ENCODE data around the gene BACE2.

BACE2 gene

DNA sequence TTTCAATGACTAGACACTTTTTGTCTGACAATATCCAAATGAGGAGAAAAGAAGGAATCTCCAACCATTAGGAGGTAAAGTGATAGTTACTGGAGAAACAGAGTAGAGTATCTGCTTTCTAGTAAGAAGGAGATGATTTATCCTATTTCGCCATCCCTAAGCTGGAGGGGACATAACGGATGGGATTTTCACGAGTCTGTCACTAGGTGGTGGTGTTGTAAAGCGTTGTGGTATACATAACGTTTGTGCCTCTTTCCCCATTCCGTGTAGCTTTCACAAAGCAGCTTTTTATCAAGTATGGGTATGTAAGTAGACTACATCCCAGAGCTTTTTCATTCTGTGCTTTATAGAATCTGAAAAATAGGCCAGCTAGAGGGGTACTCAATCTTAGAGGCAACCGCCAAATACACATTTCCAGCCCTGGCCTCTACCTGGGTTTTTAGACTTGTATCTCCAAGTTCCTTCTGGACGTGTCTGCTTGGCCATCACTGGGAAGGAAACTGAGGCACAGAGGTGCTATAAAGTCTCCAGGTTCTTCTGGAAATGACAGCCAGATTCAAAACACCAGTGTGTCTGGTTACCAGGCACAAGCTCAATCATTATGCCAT lies 115.4 kb downstream of the BACE2 start:
- H3K4me3 ChIP-seq (replicated peaks; ENCODE audit: low read depth, low read length), result no peak overlapping the region
- DNase-seq (ENCODE audit: low read depth), result peak; percentile 94
- TF ChIP-seq CTCF (IDR thresholded peaks at IDR 0.05; ENCODE audit: low read length, missing control alignments), result peak; percentile 88

DNA sequence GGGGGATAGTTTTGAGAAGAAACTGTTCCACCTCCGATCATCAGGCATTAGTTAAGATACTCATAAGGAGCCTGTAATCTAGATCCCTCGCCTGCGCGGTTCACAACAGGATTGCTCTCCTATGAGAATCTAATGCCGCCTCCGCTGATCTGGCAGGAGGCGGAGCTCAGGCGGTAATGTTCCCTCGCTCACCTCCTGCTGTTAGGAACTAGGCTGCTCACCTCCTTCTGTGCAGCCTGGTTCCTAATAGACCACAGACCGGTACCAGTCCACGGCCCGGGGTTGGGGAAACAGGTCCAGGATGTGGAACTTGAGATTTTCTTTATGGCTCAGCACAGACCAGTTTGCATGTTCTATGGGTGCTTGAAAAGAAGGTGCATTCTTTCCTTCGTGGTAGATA lies 121.5 kb downstream of the BACE2 start:
- no peak overlapping the region for H3K4me3 ChIP-seq (replicated peaks; ENCODE audit: low read depth, low read length)
- no peak for TF ChIP-seq CTCF (IDR thresholded peaks at IDR 0.05; ENCODE audit: low read length, missing control alignments)
- peak; percentile 4 for DNase-seq (ENCODE audit: low read depth)

DNA sequence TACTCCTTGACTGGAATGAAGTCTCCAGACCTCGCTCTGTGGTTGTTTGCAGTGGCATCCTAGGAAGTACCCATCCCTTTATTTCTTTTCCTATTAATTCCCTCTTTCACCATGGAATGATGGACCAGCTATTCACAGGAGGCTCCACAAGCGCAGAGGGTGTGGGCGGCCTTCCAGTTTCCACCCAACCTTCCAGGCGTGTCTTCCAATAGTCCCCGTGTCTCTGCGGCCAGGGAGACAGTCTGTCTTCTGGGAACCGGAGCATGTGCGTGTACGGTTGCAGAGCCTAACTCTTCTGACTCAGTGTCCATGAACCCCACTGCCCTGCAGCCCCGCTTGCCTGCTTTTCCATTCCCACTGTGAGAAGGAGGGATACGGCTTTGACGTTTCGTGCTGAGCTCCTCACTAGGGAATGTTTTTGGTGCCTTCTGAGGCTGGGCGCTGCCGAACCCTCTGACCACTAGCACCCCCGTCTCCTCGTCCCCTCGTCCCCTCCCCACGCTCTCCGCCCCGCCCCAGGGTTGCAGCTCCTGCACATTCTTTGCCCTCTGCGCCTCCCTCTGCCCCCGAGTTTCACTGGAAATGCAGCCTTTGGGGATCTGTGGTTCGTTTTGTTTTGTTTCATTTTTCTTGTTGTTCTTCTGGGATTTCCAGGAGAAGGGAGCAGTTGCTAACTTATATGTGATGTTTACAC lies 122.3 kb downstream of the BACE2 start:
- no peak for DNase-seq (ENCODE audit: low read depth)
- no peak overlapping the region for H3K4me3 ChIP-seq (replicated peaks; ENCODE audit: low read depth, low read length)
- TF ChIP-seq CTCF (IDR thresholded peaks at IDR 0.05; ENCODE audit: low read length, missing control alignments), result no peak

DNA sequence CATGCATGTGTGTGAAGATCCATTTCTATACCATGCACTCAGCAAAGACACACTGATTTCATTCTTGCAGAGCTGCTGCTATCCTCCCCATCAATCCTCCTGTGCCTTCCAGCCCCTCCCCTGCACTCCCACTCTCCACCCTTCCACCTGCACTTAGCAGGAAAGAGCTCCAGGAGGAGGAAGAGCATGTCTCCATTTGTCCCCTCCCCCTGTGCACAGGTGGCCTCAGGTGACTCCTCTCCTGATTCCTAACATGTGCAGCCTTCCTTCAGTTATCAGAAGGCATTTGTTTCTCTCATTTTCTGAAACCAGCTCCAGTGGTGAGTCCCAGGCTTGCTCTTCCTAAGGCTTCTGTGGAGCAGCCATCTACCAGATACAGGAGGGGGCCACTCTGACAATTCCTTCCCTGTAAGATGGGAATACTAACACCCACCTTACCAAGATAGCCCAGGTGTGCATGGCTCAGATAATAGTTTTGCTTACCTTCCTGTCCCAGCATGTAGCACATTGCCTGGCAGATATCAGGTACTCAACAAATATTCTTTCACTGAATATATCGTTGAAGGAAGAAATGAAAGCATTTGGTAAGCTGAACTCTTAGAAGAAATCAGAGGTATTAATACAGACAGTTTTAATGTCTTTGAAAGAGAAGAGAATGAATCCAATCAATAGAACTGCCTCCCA lies 126.7 kb downstream of the BACE2 start:
- DNase-seq (ENCODE audit: low read depth), result no peak
- H3K4me3 ChIP-seq (replicated peaks; ENCODE audit: low read depth, low read length), result no peak overlapping the region
- no peak for TF ChIP-seq CTCF (IDR thresholded peaks at IDR 0.05; ENCODE audit: low read length, missing control alignments)

DNA sequence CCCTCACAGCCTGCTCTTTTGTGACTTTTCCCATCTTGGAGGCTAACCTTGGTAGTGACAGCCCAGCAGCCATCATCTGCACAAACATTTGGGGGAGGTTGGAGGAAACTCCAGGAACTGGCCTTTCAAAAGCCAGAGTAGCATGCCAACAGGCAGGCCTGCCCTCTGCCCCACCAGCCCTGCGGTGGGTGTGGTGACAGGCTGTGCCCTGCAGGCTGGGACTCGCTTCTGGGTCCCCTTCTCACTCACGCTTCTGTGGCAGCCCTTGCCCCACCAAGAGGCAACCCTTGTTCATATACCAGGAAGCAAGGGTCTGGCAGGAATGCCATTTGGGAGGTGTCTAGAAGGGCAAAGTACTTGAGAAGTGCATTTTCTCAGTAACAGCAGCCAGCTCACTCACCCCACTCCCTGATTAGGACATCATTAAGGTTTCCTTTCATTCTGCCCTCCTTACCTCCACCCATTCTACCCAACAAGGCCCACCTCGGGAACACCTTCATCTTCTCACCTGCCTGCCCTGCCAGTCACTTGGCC lies 127.8 kb downstream of the BACE2 start:
- H3K4me3 ChIP-seq (replicated peaks; ENCODE audit: low read depth, low read length), result no peak overlapping the region
- no peak for DNase-seq (ENCODE audit: low read depth)
- no peak for TF ChIP-seq CTCF (IDR thresholded peaks at IDR 0.05; ENCODE audit: low read length, missing control alignments)

GRCh38 chr21:41302976-41303375 lies 135.0 kb downstream of the BACE2 start:
- TF ChIP-seq CTCF (IDR thresholded peaks at IDR 0.05; ENCODE audit: low read length, missing control alignments), result no peak
- H3K4me3 ChIP-seq (replicated peaks; ENCODE audit: low read depth, low read length), result no peak overlapping the region
- no peak for DNase-seq (ENCODE audit: low read depth)

All from fibroblast of pulmonary artery (primary cell).